Amniotic stem cell (primary cell): ENCODE measurements around the gene URAD.
"Not testable (repeated sequence)": the region's sequence is repeated elsewhere in the genome, so short reads cannot be mapped to it uniquely, and the experiment has no call there.

Source experiments
- DNase-seq: peaks from one replicate; lab custom pipeline; 2025; lab: John Stamatoyannopoulos, UW

URAD gene, protein sequence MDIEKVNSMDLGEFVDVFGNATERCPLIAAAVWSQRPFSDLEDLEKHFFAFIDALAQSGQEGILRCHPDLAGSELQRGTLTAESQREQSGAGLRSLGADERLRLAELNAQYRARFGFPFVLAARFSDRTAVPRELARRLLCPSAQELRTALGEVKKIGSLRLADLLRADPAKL

DNA sequence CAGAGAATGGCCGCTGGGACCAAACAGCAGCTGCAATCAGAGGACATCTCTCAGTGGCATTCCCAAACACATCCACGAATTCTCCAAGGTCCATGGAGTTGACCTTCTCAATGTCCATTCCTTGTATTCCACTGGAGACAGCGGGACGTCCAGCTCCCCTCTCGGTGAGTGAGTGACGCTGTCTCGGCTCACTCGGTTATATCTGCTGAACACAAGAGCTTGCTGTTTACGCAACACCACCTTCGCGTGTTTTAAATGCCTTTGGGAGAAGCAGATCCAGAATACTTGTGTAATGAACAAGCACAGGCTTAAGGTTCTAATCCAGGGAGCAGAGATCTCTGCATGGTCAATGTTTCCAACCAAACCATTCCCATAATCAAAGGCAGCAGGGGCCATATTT is at the start of gene URAD:
Gene URAD, minus strand, starts transcription at position 174 of the 400 bp plus-strand sequence. Its CDS starts 56 bp downstream, at position 118.
- DNase-seq, result no peak

- no peak for DNase-seq
Observed at GRCh38 chr13:28037399-28037798, 48.9 kb upstream of the URAD start.

DNA sequence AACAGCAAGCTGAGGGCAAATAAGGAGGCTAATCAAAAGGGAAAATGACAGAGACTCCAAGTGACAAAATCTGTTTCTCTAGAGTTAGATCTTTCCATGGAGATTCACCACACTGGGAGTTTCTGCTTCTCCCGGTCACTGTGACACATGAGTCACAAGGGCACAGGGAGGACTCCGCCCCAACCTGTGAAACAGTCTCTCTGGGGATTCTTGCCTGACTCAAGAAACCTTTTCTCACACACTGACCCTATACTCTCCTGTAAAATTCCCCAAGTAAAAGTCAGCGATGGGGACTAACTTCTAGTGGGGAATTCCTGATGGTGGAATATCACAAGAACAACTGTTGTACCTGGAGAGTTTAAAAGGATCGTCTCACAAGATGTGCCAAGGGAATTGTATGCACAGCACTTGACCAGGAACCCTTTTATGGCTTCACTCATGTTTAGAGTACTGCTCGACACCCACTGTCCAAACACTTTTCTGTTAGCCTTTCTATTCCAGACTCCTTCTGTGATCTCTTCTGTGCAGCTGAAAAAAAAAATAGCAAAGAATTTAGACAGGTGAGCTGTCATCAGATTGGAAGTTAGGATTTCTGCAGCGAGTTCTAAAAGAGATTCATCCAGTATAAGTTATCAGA is 46.8 kb upstream of the URAD start:
- DNase-seq, result no peak

GRCh38 chr13:28033894-28034655 is 45.6 kb upstream of the URAD start:
- no peak for DNase-seq

DNA sequence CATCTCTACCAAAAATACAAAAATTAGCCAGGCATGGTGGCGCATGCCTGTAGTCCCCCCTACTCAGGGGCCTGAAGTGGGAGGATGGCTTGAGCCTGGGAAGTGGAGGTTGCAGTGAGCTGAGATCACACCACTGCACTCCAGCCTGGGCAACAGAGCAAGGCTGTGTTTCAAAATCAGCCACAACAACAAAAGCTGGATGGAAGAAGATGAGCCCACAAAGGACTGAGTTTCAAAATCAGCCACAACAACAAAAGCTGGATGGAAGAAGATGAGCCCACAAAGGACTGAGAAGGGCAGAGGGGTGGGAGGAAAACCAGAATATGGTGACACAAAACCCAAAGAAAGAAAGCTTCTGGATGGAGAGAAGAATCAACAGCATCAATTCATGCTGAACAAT is 43.9 kb upstream of the URAD start:
- not testable (repeated sequence) for DNase-seq

DNA sequence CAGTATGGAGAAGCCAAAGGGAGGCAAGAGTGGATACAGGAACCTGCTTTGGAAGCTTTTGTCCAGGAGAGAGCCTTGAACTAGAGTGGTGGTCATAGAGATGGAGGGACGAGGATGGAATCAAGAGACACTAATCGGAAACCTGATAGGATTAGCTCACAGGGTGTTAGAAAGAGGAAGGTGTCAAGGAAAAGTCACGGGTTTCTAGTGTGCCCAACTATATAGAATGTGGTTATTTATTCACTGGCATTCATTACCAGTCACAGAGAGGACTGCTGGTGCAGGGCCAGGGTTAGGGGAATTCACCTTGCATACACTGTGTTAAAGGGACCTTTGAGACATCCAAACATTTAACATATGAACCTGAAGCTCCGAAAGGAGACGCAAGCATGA is 43.4 kb upstream of the URAD start:
- no peak for DNase-seq

DNA sequence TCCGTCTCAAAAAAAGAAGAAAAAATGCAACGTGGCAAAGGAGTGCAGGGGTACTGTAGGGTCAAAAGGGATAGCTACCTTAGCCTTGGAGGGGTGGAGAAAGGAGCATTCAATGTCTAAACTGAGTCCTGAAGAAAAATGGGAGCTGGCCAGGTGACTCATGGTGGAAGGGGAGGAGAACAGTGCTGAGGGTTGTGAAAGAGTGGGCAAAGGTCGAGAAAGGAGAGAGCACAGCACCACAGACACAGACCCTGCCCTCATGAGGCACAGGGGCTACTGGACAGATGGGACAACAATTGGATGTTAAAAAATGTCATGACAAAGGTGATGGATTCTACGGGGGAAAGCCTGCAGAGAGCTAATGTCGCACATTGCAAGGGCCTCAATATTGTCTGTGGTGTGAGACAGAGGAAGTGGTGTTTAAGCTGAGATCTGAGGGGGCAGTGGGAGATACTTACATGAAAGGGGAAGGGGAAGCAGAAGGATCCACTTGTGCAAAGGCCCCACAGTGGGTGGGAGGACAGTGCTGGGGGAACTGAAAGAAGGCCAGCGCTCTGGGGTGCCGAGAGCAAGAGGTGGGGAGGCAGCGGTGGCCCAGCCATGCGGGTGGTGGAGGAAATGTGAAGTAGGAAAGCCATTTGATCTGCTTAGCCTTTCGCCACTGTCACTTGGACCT is 42.9 kb upstream of the URAD start:
- no peak for DNase-seq

DNA sequence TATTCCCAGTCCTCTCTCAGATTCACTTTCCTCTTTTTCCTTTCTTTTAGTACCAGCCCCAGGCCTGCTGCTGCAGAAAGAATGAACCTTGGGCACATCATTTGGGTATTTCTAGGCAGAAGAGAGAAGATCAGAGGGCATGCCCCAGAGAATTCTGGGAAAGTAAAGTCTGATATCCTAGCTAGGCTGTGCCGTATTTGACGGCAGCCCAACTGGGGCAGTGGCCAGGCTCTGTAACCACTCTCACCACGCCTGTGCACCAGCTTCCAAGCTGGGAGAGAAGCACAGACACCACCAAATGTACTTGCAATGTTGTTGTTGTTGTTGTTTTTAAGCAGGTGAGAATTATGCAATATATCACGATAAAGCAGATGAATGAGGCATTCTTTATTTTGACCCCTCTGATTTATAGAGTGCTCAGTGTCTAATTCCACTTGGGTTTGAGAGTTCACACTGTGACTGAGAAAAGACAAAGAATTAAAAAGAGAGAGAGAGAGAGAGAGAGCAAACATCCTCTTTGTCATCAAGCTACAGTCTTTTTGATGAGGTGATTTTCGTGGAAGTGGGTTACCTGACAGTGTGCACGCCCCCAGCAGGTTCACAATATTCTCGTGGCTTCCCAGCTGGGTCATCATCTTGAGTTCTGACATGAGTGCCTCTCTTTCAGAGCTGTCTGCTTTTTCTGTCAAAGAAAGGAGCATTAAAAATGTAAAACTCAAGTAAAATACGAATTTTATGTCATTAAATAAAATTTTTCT is 39.3 kb upstream of the URAD start:
- DNase-seq, result no peak

DNA sequence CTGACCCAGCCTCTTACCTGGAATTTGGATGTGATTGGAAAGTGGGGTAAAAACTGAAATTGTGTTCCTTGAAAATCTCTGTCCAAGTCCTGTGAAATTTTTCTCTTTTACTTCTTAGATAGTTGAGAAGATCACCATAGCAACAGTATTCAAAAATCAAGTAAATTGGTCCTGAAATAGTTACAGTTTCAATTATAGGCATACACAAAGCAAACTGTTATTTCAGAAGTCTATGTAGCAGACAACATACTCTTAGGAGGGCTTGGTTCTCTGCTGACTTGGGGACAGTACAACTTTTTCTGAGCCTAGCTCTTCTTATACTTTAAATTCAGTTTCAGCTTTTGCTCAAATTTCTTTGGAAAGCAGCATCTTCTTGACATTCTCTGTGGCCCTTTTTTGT is 38.6 kb upstream of the URAD start:
- DNase-seq, result no peak

DNA sequence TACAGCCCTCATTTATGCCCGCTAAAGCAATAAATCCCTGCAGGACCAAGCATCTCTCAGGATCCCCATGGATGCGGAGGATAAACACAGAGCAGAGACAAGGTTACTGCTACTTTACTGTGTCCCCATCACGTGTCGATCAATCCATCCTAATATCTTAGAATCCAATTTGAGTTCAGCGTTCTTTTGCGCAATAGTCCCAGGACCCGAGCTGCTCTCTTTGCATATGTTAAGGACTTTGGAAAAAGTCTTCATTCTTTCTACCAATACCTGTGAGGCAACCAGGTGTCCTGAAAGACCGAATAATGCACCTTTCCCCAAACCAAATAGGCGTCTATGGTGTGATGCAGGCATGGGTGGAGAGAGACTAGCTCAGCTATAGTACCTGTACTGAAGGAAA is 38.0 kb upstream of the URAD start:
- DNase-seq, result no peak

GRCh38 chr13:28022848-28023518 is 34.5 kb upstream of the URAD start:
- no peak for DNase-seq

GRCh38 chr13:28014301-28014700 is 25.8 kb upstream of the URAD start:
- DNase-seq, result no peak

DNA sequence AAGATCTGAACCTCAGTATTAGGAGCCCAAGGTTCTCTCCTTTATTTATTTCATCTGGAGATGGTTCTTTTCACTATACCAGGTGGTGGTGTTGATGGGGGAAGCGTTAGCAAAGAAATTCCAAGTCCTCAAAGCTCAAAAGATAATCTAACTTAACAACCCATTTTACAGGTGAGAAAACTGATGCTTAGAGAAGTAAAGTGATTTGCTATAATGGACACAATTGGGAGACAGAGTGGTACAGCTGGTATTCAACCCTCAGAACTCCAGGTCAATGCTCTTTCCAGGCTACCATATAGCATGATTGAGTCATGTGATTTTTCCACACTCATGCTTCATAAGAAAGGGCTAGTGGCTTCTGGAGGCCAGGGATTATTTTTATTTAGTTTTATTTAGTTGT is 25.0 kb upstream of the URAD start:
- DNase-seq, result no peak

- DNase-seq, result no peak
Observed at GRCh38 chr13:28012896-28013295, 24.4 kb upstream of the URAD start.

- DNase-seq, result no peak
Observed at GRCh38 chr13:28012383-28012782, 23.9 kb upstream of the URAD start.

DNA sequence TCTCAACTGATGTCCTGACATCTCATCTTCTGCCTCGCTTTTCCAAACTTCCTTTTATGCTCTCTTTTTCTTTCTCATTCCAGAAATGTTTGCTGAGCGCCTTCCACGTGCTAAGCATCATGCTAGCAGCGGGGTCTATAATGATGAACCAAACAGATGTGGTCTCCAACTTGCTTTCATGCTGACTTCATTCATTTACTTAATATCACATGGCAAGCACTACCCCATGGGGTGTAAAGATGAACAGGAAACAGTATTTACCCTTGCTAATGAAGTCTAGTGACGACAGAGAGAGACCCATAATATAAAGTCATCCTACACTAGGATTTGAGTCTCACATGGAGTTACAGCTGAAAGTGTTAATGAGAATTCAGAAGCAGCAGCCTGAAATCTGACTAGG is 21.6 kb upstream of the URAD start:
- DNase-seq, result no peak

DNA sequence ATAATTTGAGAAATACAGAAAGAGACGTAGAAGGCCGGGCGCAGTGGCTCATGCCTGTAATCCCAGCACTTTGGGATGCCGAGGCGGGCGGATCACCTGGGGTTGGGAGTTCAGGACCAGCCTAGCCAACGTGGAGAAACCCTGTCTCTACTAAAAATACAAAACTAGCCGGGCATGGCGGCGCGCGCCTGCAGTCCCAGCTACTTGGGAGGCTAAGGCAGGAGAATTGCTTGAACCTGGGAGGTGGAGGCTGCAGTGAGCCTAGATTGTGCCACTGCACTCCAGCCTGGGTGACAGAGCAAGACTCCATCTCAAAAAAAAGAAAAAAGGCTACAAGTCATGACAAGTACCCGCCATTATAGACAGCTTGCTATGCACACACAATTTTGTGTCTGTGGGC is 16.5 kb upstream of the URAD start:
- DNase-seq, result not testable (repeated sequence)

GRCh38 chr13:28002886-28003698 is 14.6 kb upstream of the URAD start:
- no peak for DNase-seq

GRCh38 chr13:28001837-28002473 is 13.5 kb upstream of the URAD start:
- no peak for DNase-seq

DNA sequence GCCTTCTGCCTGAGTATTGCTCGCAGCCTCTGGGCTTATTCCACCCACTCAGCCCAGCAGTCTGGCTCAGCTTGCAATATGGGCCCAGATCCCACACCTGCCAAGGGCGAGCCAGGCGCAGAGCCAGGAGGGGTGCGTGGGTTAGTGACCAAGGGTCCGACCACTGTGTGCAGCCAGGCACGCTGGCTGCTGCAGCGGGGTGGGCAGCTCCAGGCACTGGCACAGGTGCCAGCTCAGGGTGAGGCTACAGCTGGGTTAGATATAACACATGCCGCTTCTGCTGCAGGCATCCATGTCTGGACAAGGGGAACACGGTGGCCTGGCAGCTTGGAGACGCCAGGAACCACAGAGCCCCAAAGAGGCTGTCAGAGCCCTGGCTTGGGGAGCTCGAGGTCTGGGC is 12.6 kb upstream of the URAD start:
- no peak for DNase-seq
